ENCODE data around the gene SCN4A.
"Not testable (repeated sequence)": the region's sequence is repeated elsewhere in the genome, so short reads cannot be mapped to it uniquely, and the experiment has no call there.

The SCN4A gene

DNA sequence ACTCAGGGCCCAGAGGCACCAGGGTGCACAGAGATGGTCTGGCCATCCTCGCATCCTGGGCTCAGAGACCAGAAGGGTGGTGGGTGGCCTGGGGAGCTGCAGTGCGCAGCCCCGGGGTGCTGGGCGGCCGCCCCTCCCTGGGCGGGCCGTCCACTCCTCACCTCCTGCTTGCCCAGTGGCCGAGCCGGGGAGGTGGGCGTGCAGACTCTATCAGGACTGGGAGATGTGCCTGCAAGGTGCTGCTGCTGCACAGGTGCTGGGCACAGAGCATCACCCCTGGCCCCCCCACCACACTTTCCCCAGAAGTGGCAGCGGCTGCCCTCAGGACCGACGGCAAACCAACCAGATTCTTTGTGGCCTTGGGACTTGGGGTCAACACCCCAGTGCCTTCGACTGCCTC, at the start of gene SCN4A:
Gene SCN4A (minus strand): TSS at position 123 of the 400 bp plus-strand sequence. CDS start 77 bp downstream, at position 46.
- no peaks in the 10 kb centered on the region for H3K27me3 Mint-ChIP-seq
- H3K9me3 Mint-ChIP-seq, result no peaks in the 10 kb centered on the region
- no peak for DNase-seq
- no peak within 1 kb of the TSS for H3K27ac Mint-ChIP-seq
- peaks cover 23% of the 10 kb centered on the region for H3K4me1 Mint-ChIP-seq (ENCODE audit: low read depth)
- no peak within 1 kb of the TSS for H3K4me3 Mint-ChIP-seq
- no peaks in the 10 kb centered on the region for H3K36me3 Mint-ChIP-seq (ENCODE audit: low read depth)

DNA sequence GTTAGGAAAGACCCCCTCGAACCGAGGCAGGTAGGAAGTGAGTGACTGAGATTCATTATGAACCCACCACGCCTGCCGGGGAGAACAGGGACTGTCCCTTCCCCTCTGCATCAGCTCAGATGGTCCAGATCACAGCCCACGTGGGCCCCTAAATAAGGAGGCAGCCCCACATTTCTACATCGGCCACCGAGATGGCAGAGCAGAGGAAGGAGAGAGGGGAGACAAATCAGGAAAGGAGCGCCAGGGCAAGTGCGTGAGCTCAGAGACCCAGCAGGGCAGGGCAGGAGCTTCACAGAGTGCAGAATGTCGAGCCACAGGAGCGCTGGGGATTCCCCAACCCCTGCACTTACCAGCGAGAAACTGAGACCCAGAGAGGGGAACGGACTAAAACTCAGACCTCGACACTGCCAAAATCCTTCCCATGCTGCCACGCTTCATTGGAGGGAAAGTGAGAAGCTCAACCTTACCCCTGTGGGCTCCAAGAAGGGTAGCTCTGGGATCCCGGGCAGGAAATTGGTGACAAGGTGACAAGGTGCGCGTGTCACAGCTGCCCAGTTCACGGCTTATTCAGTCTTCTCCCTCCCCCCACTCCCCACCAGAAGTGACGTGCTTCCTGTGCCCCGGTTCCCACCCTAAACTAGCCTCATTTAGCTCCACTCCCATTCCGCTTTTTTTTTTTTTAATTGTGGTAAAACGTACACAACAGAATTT, 47.5 kb upstream of the SCN4A start, which contains the start of gene ICAM2:
Gene ICAM2 (minus strand): TSS at position 578 of the 711 bp plus-strand sequence. CDS start 13,942 bp downstream, outside the sequence.
- Mint-ChIP-seq H3K36me3 (ENCODE audit: low read depth) (peaks cover 17% of the 10 kb centered on the region), H3K27me3 (no peaks in the 10 kb centered on the region), H3K4me1 (ENCODE audit: low read depth) (peaks cover 82% of the 10 kb centered on the region), H3K27ac (peak within 1 kb of the TSS; percentile 99), H3K4me3 (peak within 1 kb of the TSS; percentile 88), H3K9me3 (no peaks in the 10 kb centered on the region)
- peak; percentile 85 for DNase-seq

DNA sequence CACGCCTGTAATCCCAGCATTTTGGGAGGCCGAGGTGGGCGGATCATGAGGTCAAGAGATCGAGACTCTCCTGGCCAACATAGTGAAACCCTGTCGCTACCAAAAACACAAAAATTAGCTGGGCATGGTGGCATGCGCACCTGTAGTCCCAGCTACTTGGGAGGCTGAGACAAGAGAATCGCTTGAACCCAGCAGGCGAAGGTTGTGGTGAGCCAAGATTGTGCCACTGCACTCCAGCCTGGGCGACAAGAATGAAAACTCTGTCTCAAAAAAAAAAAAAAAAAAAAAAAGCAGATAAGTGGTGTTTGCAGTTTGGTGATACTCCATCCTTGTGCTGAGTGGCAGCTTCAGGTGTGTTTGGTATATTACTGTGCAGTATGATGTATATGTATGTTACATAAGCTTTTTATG, 46.8 kb upstream of the SCN4A start:
- DNase-seq, H3K27me3 Mint-ChIP-seq, H3K9me3 Mint-ChIP-seq: not testable (repeated sequence)
- Mint-ChIP-seq H3K4me3 (peak overlapping the region; percentile 88), H3K4me1 (ENCODE audit: low read depth) (peaks cover 80% of the 10 kb centered on the region), H3K36me3 (ENCODE audit: low read depth) (peaks cover 21% of the 10 kb centered on the region), H3K27ac (peak overlapping the region; percentile 99)

DNA sequence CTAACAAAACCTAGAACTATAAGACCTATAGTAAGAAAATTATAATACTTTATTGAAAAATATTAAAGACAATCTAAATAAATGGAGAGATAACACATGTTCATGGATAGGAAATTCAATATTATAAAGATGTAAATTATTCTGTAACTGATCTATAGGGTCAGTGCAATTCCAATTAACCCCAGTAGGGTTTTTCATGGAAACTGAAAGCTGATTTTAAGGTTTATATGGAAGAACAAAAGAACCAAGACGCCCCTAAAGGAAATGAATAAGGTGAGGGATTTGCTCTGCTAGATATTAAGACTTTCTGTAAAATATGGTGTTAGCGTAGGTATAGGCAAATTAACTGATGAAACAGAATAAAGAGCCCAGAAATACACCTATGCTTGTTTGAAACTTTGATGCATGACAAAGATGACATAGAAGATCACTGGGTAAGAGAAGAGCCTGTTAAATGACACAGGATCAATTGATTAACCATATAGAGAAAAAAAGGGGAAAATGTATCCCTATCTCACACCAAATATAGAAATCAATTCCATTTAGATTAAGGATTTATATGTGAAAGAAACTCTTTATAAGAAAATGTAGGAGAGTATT, 44.8 kb upstream of the SCN4A start:
- peaks cover 31% of the 10 kb centered on the region for H3K36me3 Mint-ChIP-seq (ENCODE audit: low read depth)
- H3K4me1 Mint-ChIP-seq (ENCODE audit: low read depth), result peaks cover 76% of the 10 kb centered on the region
- no peaks in the 10 kb centered on the region for H3K9me3 Mint-ChIP-seq
- peak overlapping the region; percentile 88 for H3K4me3 Mint-ChIP-seq
- no peaks in the 10 kb centered on the region for H3K27me3 Mint-ChIP-seq
- H3K27ac Mint-ChIP-seq, result peak overlapping the region; percentile 94
- no peak for DNase-seq

DNA sequence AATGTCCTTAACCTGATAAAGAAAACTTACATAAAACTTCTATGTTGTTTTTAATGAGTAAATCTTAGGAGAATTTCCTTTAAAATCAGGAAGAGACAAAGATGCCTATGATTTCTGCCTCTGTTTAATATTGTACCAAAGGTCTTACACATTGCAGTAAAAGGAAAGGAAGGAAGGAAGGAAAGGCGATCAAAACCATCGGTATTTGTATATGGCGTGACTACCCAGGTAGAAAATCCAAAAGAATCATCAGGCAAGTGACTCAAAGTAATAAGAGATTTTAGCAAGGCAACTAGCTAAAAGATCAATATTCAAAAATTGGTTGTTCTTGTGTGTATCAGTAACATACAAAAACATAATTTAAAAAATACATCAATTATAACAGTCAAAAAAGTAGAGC, 44.3 kb upstream of the SCN4A start:
- Mint-ChIP-seq H3K27ac (peak overlapping the region; percentile 90), H3K4me3 (peak overlapping the region; percentile 72), H3K9me3 (no peaks in the 10 kb centered on the region), H3K27me3 (no peaks in the 10 kb centered on the region), H3K4me1 (ENCODE audit: low read depth) (peaks cover 72% of the 10 kb centered on the region), H3K36me3 (ENCODE audit: low read depth) (peaks cover 36% of the 10 kb centered on the region)
- DNase-seq, result no peak

DNA sequence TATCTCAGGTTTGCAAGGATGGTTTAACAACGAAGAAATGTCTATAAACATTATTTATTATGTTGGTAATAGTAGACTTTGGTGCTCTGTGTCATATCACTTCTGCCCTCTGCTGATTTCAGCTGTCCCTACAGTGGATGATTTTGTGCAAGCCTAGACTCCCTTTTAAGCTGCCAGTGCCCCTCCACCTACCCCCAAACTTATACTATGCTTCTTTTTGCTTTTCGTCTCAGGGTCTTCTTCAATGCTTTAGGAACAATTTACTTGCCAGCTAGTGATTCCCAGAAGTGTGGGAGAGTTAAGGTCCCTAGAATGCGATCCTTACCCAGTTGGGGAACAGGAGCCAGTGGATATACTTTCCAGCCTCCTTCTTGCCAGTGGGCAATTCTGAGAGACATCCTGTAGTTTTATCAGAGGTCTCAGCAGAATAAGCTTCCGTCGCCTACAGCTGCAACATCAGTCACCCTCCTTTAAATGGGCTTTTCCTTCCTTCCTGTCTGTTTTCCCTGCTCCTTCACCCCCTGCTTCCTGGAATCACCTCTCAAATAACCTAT, 43.6 kb upstream of the SCN4A start:
- Mint-ChIP-seq H3K9me3 (no peaks in the 10 kb centered on the region), H3K4me1 (ENCODE audit: low read depth) (peaks cover 75% of the 10 kb centered on the region), H3K27me3 (no peaks in the 10 kb centered on the region), H3K4me3 (peak overlapping the region; percentile 72), H3K36me3 (ENCODE audit: low read depth) (peaks cover 42% of the 10 kb centered on the region), H3K27ac (peak overlapping the region; percentile 90)
- DNase-seq, result no peak

DNA sequence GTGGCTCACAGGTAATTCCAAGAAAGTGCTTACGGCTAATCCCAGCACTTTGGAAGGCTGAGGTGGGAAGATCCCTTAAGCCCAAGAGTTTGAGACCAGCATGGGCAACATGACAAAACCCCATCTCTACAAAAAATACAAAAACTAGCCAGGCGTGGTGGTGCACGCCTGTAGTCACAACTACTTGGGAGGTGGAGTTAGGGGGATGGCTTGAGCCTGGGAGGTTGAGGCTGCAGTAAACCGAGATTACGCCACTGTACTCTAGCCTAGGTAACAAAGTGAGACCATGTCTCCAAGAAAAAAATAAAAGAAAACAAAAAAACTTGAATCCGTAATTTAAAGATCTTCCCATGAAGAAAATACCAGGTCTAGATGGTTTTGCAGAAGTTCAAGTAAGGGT, 42.7 kb upstream of the SCN4A start:
- Mint-ChIP-seq H3K36me3 (ENCODE audit: low read depth) (peaks cover 49% of the 10 kb centered on the region), H3K4me3 (peak overlapping the region; percentile 70), H3K27ac (peak overlapping the region; percentile 96), H3K9me3 (no peaks in the 10 kb centered on the region), H3K4me1 (ENCODE audit: low read depth) (peaks cover 74% of the 10 kb centered on the region), H3K27me3 (no peaks in the 10 kb centered on the region)
- DNase-seq, result no peak

DNA sequence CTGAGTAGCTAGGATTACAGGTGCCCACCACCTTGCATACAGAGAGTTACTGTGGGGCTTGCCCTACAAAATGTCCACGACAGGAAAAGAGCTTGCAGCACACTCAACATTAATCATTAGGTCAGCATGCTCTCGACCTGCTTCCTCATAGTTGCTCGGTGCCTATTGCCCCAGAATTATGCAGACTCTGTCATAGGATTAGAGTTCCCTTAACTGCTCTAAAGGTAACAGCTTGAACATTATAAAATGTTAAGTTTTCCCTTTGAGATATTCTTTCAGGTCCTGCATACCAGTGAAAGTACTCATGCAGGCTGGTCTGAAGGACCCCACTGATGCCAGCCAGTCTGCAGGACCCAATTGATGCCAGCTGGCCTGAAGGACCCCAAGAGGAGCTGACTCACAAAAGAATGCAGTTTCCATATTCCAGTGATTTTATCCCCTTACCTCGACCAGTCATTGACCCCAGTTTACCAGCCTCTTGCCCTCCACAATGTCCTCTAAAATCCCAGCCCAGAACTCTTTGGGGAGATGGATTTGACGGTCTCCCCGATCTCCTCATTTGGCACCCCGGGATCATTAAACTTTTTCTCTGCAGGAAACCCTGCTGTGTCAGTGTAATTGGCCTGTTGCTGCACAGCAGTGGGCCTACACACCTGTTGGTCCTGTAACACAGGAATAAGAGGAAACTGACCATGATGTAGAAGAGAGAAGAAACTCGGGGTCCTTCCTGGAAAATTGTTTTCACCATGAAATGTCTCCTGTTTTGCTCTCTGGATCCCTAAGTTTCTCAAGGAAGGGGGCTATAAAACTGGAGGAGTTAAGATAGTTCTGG, 37.1 kb upstream of the SCN4A start:
- Mint-ChIP-seq H3K27ac (peak overlapping the region; percentile 55), H3K9me3 (no peaks in the 10 kb centered on the region), H3K4me1 (ENCODE audit: low read depth) (peaks cover 69% of the 10 kb centered on the region), H3K4me3 (no peak overlapping the region), H3K27me3 (no peaks in the 10 kb centered on the region), H3K36me3 (ENCODE audit: low read depth) (peaks cover 79% of the 10 kb centered on the region)
- DNase-seq, result no peak

DNA sequence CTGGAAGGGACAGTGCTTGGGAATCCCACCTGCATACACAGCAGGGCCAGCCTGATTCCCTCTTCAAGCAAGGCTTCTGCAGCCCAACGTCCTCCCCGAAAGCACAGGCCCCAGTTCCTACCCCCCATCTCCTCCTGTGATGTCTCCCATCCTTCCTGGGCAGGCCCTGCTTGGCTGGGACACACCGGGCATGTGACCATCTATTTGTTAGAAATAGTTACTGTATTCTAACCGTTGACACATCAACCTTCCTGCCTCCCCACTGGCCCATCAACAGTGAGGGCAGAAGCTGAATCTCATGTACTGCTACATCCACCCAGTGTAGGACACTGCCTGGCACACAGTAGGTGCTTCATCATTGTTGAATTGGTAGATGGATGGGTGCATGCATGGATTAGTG, 36.1 kb upstream of the SCN4A start:
- Mint-ChIP-seq H3K4me1 (ENCODE audit: low read depth) (peaks cover 62% of the 10 kb centered on the region), H3K4me3 (no peak overlapping the region), H3K27ac (peak overlapping the region; percentile 79), H3K36me3 (ENCODE audit: low read depth) (peaks cover 86% of the 10 kb centered on the region), H3K9me3 (no peaks in the 10 kb centered on the region), H3K27me3 (no peaks in the 10 kb centered on the region)
- DNase-seq, result no peak

DNA sequence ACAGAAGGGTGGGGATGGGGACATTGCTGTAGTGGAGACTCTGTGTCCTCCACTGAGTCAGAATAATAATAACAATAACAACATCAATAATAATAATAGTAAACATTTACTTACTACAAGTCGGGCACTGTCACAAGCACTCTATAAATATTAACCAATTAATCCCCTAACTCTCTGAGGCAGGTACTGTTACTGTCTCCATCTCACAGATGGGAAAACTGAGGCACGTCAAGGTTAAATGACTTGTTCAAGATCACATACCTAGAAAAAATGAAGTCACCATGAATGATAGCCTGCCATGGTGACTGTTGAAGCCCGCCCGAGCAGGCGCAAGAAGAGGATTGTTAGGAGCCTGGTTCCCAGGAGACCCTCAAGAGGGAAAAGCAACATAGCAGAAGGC, 35.6 kb upstream of the SCN4A start:
- Mint-ChIP-seq H3K36me3 (ENCODE audit: low read depth) (peaks cover 88% of the 10 kb centered on the region), H3K4me1 (ENCODE audit: low read depth) (peaks cover 58% of the 10 kb centered on the region), H3K27me3 (no peaks in the 10 kb centered on the region), H3K4me3 (no peak overlapping the region), H3K27ac (peak overlapping the region; percentile 79), H3K9me3 (no peaks in the 10 kb centered on the region)
- no peak for DNase-seq

DNA sequence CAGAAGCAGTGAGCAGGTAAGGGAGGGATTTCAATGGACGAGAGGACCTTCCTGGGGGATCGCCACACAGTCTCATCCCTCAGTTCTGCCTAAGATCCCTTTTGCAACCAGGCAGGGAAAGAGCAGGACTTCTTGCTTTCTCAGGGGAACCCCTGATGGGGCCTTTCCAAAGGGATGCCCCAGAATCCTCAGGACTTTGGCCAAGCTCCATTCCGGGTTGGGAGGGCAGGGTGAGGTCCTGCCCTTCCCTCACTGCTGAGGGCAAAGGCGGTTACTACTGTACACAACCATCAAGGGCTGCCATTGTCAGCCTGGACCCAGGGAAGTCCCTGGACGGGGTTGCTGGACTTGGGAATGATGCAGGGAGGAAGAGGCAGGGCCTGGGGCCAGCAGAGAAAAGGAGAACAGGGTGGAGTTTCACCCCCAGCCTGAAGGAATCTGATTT, 35.1 kb upstream of the SCN4A start:
- Mint-ChIP-seq H3K4me3 (no peak overlapping the region), H3K27ac (peak overlapping the region; percentile 79), H3K4me1 (ENCODE audit: low read depth) (peaks cover 56% of the 10 kb centered on the region), H3K36me3 (ENCODE audit: low read depth) (peaks cover 91% of the 10 kb centered on the region), H3K9me3 (no peaks in the 10 kb centered on the region), H3K27me3 (no peaks in the 10 kb centered on the region)
- DNase-seq, result no peak

DNA sequence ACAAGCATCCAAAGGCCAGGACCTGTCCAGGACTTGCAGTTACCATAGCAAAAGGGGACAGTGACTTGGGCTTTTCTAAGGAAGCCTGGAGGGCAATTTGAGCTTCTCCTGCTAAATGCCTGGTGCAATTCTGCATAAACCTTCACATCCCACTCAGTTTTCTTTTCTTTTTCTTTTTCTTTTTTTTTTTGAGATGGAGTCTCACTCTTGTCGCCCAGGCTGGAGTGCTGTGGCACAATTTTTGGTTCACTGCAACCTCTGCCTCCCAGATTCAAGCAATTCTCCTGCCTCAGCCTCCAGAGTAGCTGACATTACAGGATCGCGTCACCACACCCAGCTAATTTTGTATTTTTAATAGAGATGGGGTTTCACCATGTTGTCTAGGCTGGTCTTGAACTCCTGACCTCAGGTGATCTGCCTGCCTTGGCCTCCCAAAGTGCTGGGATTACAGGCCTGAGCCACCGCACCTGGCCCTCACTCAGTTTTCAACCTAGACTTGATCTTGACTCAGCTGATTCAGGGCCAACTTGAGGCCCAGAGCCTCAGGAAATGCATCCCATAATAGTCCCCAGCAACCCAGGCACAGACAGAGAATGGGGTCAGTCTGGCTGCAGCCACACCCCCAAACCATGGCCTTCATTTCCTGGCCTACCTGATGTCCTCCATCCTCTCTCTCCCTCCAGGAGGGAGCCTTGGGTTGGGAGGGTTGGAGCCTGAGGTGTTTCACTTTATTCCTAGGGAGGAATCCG, 34.5 kb upstream of the SCN4A start:
- not testable (repeated sequence) for H3K27me3 Mint-ChIP-seq, H3K4me3 Mint-ChIP-seq, H3K9me3 Mint-ChIP-seq
- peak; percentile 21 for DNase-seq
- peaks cover 53% of the 10 kb centered on the region for H3K4me1 Mint-ChIP-seq (ENCODE audit: low read depth)
- H3K36me3 Mint-ChIP-seq (ENCODE audit: low read depth), result peaks cover 92% of the 10 kb centered on the region
- peak overlapping the region; percentile 79 for H3K27ac Mint-ChIP-seq

DNA sequence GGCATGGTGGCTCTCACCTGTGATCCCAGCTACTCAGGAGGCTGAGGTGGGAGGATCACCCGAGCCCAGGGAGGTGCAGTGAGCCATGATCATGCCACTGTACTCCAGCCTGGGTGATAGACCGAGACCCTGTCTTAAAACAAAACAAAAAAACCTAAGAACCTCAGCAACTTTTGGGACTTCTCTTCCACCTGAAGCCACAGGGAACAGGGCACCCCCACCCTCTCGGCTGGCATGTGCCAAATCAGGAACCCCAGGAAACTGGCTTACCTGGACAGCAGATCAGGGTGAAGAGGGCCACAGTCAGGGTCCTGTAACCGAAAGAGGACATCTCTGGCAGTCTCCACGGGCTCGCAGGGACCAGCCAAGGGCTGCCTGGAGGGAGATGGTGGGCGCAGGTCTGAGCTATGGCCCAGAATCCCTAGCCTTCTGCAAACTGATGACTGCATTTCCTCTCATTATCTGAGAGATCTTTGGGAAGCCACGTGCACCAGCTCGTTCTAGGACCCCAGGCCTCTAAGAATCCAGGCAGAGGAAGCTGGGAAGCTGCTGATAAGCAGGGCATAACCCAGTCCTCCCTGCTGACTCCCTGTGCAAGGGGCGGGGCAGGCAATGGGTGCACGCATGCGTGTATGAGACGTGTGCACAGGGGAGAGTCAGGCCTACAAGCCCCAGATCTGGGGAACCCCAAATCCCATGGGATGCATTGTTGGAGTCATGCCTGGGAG, 33.8 kb upstream of the SCN4A start:
- Mint-ChIP-seq H3K4me3 (no peak overlapping the region), H3K4me1 (ENCODE audit: low read depth) (peaks cover 48% of the 10 kb centered on the region), H3K36me3 (ENCODE audit: low read depth) (peaks cover 92% of the 10 kb centered on the region), H3K27ac (peak overlapping the region; percentile 57), H3K27me3 (no peaks in the 10 kb centered on the region), H3K9me3 (no peaks in the 10 kb centered on the region)
- peak; percentile 26 for DNase-seq
